Peyer's patch (tissue), 4 donors: Measurements from ENCODE around the gene ABCF2. TPM values are rescaled to one million over a fixed set of nuclear protein-coding genes. Genes with fewer than 3 reads are reported as not detected.

Source experiments
- DNase-seq, 3 donors: peaks; one replicate each; pipeline ENCODE4 v3.0.0-alpha.2; 2017 to 2019
- H3K27ac ChIP-seq, 4 donors: fragments of 200-600 bp; sonication (generic); one replicate each; pipeline ENCODE4 v1.5.1; 2016 to 2019
- H3K27me3 ChIP-seq, 2 donors: fragments of 200-600 bp; sonication (generic); one replicate each; pipeline ENCODE4 v1.5.1; 2019
- H3K36me3 ChIP-seq, 3 donors: fragments of 200-600 bp; sonication (generic); one replicate each; pipeline ENCODE4 v1.5.1; 2016 to 2019
- H3K4me1 ChIP-seq, 4 donors: fragments of 200-600 bp; sonication (generic); one replicate each; pipeline ENCODE4 v1.5.1; 2016 to 2019
- H3K4me3 ChIP-seq, 4 donors: fragments of 200-600 bp; sonication (generic); 1 replicate in 3 of 4; 2 replicates in 1 of 4; pipeline ENCODE4 v1.5.1; 2016 to 2019; ENCODE audit warnings: mild to moderate bottlenecking in 1 of 4
- H3K9me3 ChIP-seq, 4 donors: fragments of 200-600 bp; sonication (generic); one replicate each; pipeline ENCODE4 v1.5.1; 2016 to 2019; ENCODE audit warnings: mild to moderate bottlenecking in 1 of 4
- CTCF ChIP-seq, 6 experiments: fragments of 450-650 bp in 4 of 6; fragments of 200-600 bp in 2 of 6; sonication (generic) in 1 of 6; IDR thresholded peaks; one replicate each; pipeline ENCODE4 v1.5.1; 2017 to 2019; ENCODE audit warnings: antibody characterized with exemption in 6 of 6, mild to moderate bottlenecking in 3 of 6, moderate library complexity in 1 of 6
- POLR2A ChIP-seq, 2 donors: fragments of 450-650 bp; IDR thresholded peaks; one replicate each; pipeline ENCODE4 v1.5.1; 2017; ENCODE audit warnings: antibody characterized with exemption in 2 of 2, mild to moderate bottlenecking in 2 of 2, moderate library complexity in 2 of 2
- total RNA-seq, 4 donors: library from RNA; depleted of rRNA; stranded (reverse); fragments of >200 nt; gene quantifications; one replicate each; pipeline ENCODE4 v1.1.0, GENCODE V29; 2016

The ABCF2 gene
- total RNA-seq, 4 donors from 2014 or later = 20.7 to 29.7 (median 26.4) TPM

- no peaks in the 10 kb centered on the region for H3K4me1 ChIP-seq
- no peak overlapping the region for H3K4me3 ChIP-seq
- no peaks in the 10 kb centered on the region for H3K36me3 ChIP-seq
- TF ChIP-seq POLR2A (IDR thresholded peaks at IDR 0.05) (no peak), CTCF (IDR thresholded peaks at IDR 0.05) (no peak)
- DNase-seq = no peak
- H3K9me3 ChIP-seq = no peaks in the 10 kb centered on the region
- no peak overlapping the region for H3K27ac ChIP-seq
- H3K27me3 ChIP-seq = no peaks in the 10 kb centered on the region
Measured at GRCh38 chr7:151265351-151265931, 38.4 kb upstream of the ABCF2 start.

GRCh38 chr7:151264615-151265014 is 37.6 kb upstream of the ABCF2 start:
- Histone ChIP-seq H3K4me1 (no peaks in the 10 kb centered on the region), H3K27ac (no peak overlapping the region), H3K36me3 (no peaks in the 10 kb centered on the region), H3K27me3 (no peaks in the 10 kb centered on the region), H3K4me3 (no peak overlapping the region), H3K9me3 (no peaks in the 10 kb centered on the region)
- TF ChIP-seq POLR2A (IDR thresholded peaks at IDR 0.05) = no peak
- TF ChIP-seq CTCF (IDR thresholded peaks at IDR 0.05) = no peak
- DNase-seq = no peak

GRCh38 chr7:151261529-151261928 is 34.5 kb upstream of the ABCF2 start:
- Histone ChIP-seq H3K4me1 (no peaks in the 10 kb centered on the region), H3K4me3 (no peak overlapping the region), H3K36me3 (no peaks in the 10 kb centered on the region), H3K9me3 (no peaks in the 10 kb centered on the region), H3K27ac (no peak overlapping the region), H3K27me3 (no peaks in the 10 kb centered on the region)
- no peak for DNase-seq
- TF ChIP-seq POLR2A (IDR thresholded peaks at IDR 0.05) (no peak), CTCF (IDR thresholded peaks at IDR 0.05) (no peak)

GRCh38 chr7:151260883-151261282 is 33.9 kb upstream of the ABCF2 start:
- no peaks in the 10 kb centered on the region for H3K9me3 ChIP-seq
- no peak overlapping the region for H3K4me3 ChIP-seq
- TF ChIP-seq CTCF (IDR thresholded peaks at IDR 0.05) = no peak
- TF ChIP-seq POLR2A (IDR thresholded peaks at IDR 0.05) = no peak
- no peaks in the 10 kb centered on the region for H3K4me1 ChIP-seq
- H3K36me3 ChIP-seq = no peaks in the 10 kb centered on the region
- no peak overlapping the region for H3K27ac ChIP-seq
- DNase-seq = no peak
- H3K27me3 ChIP-seq = no peaks in the 10 kb centered on the region

GRCh38 chr7:151260471-151260870 is 33.5 kb upstream of the ABCF2 start:
- no peaks in the 10 kb centered on the region for H3K27me3 ChIP-seq
- H3K4me3 ChIP-seq = no peak overlapping the region
- no peaks in the 10 kb centered on the region for H3K36me3 ChIP-seq
- H3K27ac ChIP-seq = no peak overlapping the region
- H3K4me1 ChIP-seq = no peaks in the 10 kb centered on the region
- DNase-seq = no peak
- no peaks in the 10 kb centered on the region for H3K9me3 ChIP-seq
- TF ChIP-seq CTCF (IDR thresholded peaks at IDR 0.05) = no peak
- TF ChIP-seq POLR2A (IDR thresholded peaks at IDR 0.05) = no peak

GRCh38 chr7:151257990-151258389 is 31.0 kb upstream of the ABCF2 start:
- Histone ChIP-seq H3K4me3 (no peak overlapping the region), H3K36me3 (no peaks in the 10 kb centered on the region), H3K4me1 (no peaks in the 10 kb centered on the region), H3K27ac (no peak overlapping the region), H3K27me3 (no peaks in the 10 kb centered on the region), H3K9me3 (no peaks in the 10 kb centered on the region)
- no peak for DNase-seq
- no peak for TF ChIP-seq CTCF (IDR thresholded peaks at IDR 0.05)
- TF ChIP-seq POLR2A (IDR thresholded peaks at IDR 0.05) = no peak
